Activated CD4-positive, alpha-beta T cell treated with anti-CD3 and anti-CD28 coated beads, Interleukin-2, amount 10 ng/mL, durations not matched to agents 7 days and 5 days (primary cell): Measurements from ENCODE around the gene RGS4. TPM values are rescaled to one million over a fixed set of nuclear protein-coding genes. Genes with fewer than 3 reads are reported as not detected.
"Not testable (repeated sequence)": the region's sequence is repeated elsewhere in the genome, so short reads cannot be mapped to it uniquely, and the experiment has no call there.

Experiments used
- CTCF ChIA-PET: fragments of 350-600 bp; sonication (Branson Sonifier 250); formaldehyde crosslinking; loops from one replicate; lab custom pipeline; 2021; ENCODE audit warnings: antibody characterized with exemption; lab: Charles Lee
- POLR2A ChIA-PET: fragments of 350-600 bp; sonication (Branson Sonifier 250); formaldehyde crosslinking; loops from one replicate; lab custom pipeline; 2021; ENCODE audit warnings: antibody characterized with exemption; lab: Charles Lee
- DNase-seq: peaks from one replicate; pipeline ENCODE4 v3.0.0-alpha.2; 2020
- H3K27ac Mint-ChIP-seq: one replicate; pipeline ENCODE4 v1.8.0; 2021; ENCODE audit warnings: mild to moderate bottlenecking, moderate library complexity, mixed read lengths
- H3K27me3 Mint-ChIP-seq: one replicate; pipeline ENCODE4 v1.8.0; 2021; ENCODE audit warnings: mixed read lengths
- H3K36me3 Mint-ChIP-seq: one replicate; pipeline ENCODE4 v1.8.0; 2021; ENCODE audit warnings: low read depth, mixed read lengths
- H3K4me1 Mint-ChIP-seq: one replicate; pipeline ENCODE4 v1.8.0; 2021; ENCODE audit warnings: mixed read lengths
- H3K4me3 Mint-ChIP-seq: one replicate; pipeline ENCODE4 v1.8.0; 2021; ENCODE audit warnings: mild to moderate bottlenecking, moderate library complexity, mixed read lengths
- H3K9me3 Mint-ChIP-seq: one replicate; pipeline ENCODE4 v1.8.0; 2021; ENCODE audit warnings: mixed read lengths
- total RNA-seq, 2 experiments: library from RNA; stranded (reverse); gene quantifications; one replicate each; pipeline ENCODE4 v1.2.3, GENCODE V29; 2021

RGS4 gene
- total RNA-seq, 2 experiments from 2014 or later: not detected

DNA sequence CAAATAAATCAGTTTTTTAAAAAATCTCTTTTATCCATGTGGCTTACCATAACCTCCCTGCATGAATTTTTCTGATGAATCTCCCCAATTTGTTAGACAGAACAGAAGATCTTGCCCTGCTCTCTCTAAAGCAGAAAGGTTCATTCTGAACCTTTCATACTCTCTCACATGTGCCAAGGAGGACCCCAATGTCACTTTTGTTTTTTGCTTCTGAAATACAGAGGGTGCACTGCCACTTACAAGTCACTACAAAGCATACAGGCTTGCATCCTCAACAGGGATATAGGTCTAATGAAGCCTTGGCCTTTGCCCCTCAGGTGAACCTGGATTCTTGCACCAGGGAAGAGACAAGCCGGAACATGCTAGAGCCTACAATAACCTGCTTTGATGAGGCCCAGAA, 4.8 kb downstream of the RGS4 start:
- Mint-ChIP-seq H3K27ac (no peak overlapping the region), H3K4me1 (no peaks in the 10 kb centered on the region), H3K27me3 (peaks cover 29% of the 10 kb centered on the region), H3K9me3 (no peaks in the 10 kb centered on the region), H3K4me3 (no peak overlapping the region), H3K36me3 (no peaks in the 10 kb centered on the region)
- CTCF ChIA-PET: interaction anchor here (1.0 kb wide), 1 partner anchor 237 kb away, joined by 3 read pairs; no protein-coding TSS in a partner anchor
- POLR2A ChIA-PET: no interaction called here
- no peak for DNase-seq

DNA sequence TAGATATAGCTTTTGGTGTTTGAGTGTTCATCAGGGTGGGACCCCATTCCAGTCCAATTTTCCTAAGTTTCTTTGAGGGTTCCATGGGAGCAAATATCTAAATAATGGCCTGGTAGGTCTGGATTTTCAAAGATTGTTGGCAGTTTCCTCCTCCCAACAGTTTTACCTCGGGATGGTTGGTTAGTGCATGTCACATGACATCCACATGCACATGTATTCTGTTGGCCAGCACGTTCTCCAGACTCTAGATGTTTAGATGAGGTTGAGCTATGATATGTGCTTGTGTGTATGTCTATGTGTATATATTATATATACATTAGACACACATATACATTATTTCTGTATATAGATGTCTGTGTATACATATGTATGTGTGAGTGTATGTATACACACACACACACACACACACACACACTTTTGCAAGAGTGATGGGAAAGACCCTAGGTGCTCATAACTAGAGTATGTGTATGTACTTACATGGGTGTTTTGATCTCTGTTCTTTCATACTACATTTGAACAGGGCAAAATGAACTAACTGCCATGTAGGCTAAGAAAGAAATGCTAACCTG, 5.6 kb downstream of the RGS4 start:
- no peaks in the 10 kb centered on the region for H3K9me3 Mint-ChIP-seq
- H3K36me3 Mint-ChIP-seq: no peaks in the 10 kb centered on the region
- ChIA-PET CTCF (no interaction called here), POLR2A (no interaction called here)
- H3K27me3 Mint-ChIP-seq: peaks cover 21% of the 10 kb centered on the region
- no peak overlapping the region for H3K4me3 Mint-ChIP-seq
- DNase-seq: no peak
- no peak overlapping the region for H3K27ac Mint-ChIP-seq
- H3K4me1 Mint-ChIP-seq: no peaks in the 10 kb centered on the region

DNA sequence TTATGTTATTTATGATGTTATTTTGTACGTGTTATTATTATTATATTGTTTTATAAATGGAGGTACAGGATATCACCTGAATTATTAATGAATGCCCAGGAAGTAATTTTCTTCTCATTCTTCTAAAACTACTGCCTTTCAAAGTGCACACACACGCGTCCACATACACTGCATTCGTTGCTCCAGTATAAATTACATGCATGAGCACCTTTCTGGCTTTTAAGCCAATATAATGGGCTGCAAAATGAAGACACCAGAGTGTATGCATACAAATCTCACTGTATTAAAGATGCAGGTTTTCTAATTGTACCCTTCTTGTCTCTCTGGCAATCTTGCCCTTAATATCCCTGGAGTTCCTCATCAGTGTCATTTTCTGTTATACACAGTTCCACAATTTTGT, 6.9 kb downstream of the RGS4 start:
- no peaks in the 10 kb centered on the region for H3K9me3 Mint-ChIP-seq
- no peak overlapping the region for H3K27ac Mint-ChIP-seq
- H3K4me1 Mint-ChIP-seq: no peaks in the 10 kb centered on the region
- DNase-seq: no peak
- POLR2A ChIA-PET: no interaction called here
- CTCF ChIA-PET: no interaction called here
- H3K4me3 Mint-ChIP-seq: no peak overlapping the region
- peaks cover 12% of the 10 kb centered on the region for H3K27me3 Mint-ChIP-seq
- no peaks in the 10 kb centered on the region for H3K36me3 Mint-ChIP-seq

DNA sequence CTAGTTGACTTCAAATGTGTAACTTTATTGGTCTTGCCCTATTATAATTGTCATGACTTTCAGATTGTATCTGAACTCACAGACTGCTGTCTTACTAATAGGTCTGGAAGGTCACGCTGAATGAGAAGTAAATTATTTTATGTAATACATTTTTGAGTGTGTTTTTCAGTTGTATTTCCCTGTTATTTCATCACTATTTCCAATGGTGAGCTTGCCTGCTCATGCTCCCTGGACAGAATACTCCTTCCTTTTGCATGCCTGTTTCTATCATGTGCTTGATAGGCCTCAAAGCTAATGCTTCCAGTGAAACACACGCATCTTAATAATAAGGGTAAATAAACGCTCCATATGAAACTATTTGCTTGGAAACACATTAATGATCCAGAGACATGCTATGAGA, 7.3 kb downstream of the RGS4 start:
- Mint-ChIP-seq H3K4me3 (no peak overlapping the region), H3K36me3 (no peaks in the 10 kb centered on the region), H3K27me3 (peaks cover 11% of the 10 kb centered on the region), H3K4me1 (no peaks in the 10 kb centered on the region), H3K27ac (no peak overlapping the region), H3K9me3 (no peaks in the 10 kb centered on the region)
- CTCF ChIA-PET: no interaction called here
- POLR2A ChIA-PET: no interaction called here
- no peak for DNase-seq

DNA sequence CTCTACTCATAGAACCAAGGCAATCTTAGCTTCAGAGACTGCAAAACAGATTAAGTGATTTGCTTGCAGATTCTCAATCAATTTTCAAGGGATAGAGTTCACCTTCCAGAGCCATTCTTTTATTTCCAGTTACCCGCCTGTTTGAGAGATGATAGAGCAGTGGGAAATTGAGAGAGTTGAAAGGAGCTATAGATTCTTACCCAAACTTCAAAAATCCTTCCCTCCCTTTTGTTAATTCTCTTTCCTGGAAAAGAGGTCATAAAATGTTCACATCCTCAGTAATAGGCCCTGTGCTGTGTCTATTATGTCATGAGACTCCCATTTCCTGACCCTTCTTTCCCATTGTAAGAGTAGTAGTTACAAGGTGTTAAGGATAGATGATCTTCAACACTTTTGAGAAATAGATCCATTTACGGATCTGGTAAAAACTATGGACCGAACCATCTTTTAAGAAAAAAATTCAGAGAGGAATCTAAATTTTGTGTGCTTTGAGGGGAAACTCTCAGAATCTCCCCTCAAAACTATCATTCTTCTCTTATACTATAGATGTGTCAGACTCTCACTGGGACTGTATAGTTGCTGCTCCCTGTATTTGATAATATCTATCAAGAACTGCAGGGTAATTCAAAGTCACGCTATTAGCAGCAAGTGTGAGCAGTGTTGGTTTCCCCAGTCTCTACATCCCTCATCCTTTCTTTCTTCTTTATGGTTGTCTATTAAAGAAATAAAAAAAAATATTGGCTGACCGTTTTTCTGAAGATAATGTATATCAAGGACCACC, 8.0 kb downstream of the RGS4 start:
- H3K36me3 Mint-ChIP-seq: no peaks in the 10 kb centered on the region
- H3K4me3 Mint-ChIP-seq: no peak overlapping the region
- DNase-seq: no peak
- CTCF ChIA-PET: no interaction called here
- no peak overlapping the region for H3K27ac Mint-ChIP-seq
- H3K27me3 Mint-ChIP-seq: peaks cover 9% of the 10 kb centered on the region
- no peaks in the 10 kb centered on the region for H3K4me1 Mint-ChIP-seq
- POLR2A ChIA-PET: no interaction called here
- H3K9me3 Mint-ChIP-seq: no peaks in the 10 kb centered on the region

DNA sequence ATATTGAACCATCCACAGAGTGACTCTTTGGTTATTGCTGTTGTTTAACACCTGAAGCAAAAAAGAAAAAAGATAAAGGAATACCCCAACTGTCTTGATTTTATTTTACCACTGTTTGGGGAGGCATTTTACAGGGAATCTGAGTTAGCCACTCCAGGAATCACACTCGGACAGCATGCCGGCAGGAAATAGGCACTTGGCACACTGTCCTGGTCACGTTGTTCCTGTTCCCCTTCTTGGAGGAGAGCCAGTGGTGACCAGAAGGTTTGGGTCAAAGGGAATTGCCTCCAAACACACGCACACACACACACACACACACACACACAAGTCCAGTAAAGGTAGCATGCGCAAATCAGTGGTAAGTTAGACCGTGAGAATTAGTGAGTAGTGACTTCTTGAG, 13.8 kb downstream of the RGS4 start:
- ChIA-PET POLR2A (no interaction called here), CTCF (no interaction called here)
- no peaks in the 10 kb centered on the region for H3K4me1 Mint-ChIP-seq
- no peaks in the 10 kb centered on the region for H3K27me3 Mint-ChIP-seq
- no peaks in the 10 kb centered on the region for H3K36me3 Mint-ChIP-seq
- H3K4me3 Mint-ChIP-seq: no peak overlapping the region
- no peaks in the 10 kb centered on the region for H3K9me3 Mint-ChIP-seq
- no peak overlapping the region for H3K27ac Mint-ChIP-seq
- no peak for DNase-seq

DNA sequence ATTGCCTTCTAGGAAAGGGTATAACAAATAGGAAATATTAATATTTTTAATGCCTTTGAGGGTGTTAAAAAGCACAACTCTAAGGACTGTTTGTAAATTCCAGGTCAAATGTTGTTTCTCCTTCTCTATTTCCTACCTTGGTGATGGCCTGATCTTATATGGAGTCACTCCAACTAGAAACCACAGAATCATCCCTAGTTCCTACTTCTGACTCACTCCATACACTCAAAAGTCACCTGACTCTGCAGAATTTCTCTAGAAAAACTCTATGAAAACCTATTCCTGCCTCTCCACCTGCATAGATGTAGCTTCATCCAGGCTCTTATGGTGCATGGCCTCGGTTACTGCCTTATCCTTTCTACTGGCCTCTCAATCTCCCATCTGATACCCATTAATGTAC, 14.5 kb downstream of the RGS4 start:
- no peaks in the 10 kb centered on the region for H3K4me1 Mint-ChIP-seq
- CTCF ChIA-PET: no interaction called here
- no peak overlapping the region for H3K4me3 Mint-ChIP-seq
- no peak overlapping the region for H3K27ac Mint-ChIP-seq
- POLR2A ChIA-PET: no interaction called here
- H3K27me3 Mint-ChIP-seq: no peaks in the 10 kb centered on the region
- no peaks in the 10 kb centered on the region for H3K9me3 Mint-ChIP-seq
- no peaks in the 10 kb centered on the region for H3K36me3 Mint-ChIP-seq
- DNase-seq: no peak

DNA sequence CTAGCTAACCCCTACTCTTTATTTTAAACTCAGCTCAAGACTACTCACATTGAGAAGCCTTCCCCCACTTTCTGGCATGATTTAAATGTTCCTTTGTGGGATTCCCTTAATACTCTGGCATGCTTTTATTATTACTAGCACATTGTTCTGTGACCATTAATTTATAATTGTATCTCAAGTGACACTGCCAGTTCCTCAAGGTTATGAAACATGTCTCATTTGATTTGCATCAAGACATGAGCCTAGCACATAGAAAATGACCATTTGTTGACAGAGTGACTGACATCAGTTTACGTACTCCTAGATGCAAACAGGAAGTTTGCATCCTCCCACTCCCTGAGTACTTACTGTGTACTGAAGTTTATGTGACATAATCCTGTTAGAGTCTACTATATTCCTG, 15.2 kb downstream of the RGS4 start:
- Mint-ChIP-seq H3K4me1 (no peaks in the 10 kb centered on the region), H3K27ac (no peak overlapping the region)

DNA sequence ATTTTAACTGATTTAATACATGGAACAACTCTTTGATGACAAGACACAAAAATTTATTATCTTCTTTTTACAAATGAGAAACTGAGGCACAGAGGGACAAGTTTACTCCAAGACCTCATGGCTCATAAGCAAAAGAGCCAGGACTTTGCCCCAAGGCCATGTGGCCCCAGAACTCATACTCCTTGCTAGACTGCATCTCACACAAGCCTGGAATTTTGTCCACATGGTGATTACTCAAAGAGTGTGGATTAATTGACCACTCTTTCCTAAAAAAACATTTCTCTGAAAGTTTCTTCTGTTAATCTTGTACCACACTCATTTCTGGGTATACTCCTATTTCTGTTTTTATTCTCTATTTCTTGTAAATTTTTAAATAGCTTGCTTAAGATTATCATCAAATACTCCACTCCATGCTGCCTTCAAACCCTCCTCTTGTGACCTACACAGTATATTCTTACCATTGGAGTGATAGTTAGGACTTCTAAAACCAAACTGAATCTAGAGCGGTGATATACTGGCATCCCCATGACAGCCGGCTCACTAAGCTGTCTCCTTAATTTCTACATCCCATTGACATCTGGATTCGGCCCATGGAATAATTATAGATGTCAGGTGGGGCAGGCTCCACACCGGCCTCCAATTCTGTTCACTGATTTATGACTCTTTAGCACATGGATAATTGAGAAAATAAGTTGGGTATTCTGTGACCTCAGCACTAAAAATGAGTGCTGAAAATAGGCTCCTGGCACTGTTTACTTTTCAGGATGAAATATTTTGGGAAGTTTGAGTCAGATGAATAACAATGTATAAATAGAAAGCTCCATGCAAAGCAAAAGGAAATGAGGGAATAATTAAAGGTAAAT, 16.1 kb downstream of the RGS4 start:
- no peaks in the 10 kb centered on the region for H3K9me3 Mint-ChIP-seq
- no peaks in the 10 kb centered on the region for H3K36me3 Mint-ChIP-seq
- ChIA-PET CTCF (no interaction called here), POLR2A (no interaction called here)
- no peaks in the 10 kb centered on the region for H3K27me3 Mint-ChIP-seq
- no peak for DNase-seq
- H3K27ac Mint-ChIP-seq: no peak overlapping the region
- no peaks in the 10 kb centered on the region for H3K4me1 Mint-ChIP-seq
- no peak overlapping the region for H3K4me3 Mint-ChIP-seq

More for the DNA sequence above, 15.2 kb downstream of the RGS4 start:
- H3K9me3 Mint-ChIP-seq: no peaks in the 10 kb centered on the region
- CTCF ChIA-PET: no interaction called here
- H3K36me3 Mint-ChIP-seq: no peaks in the 10 kb centered on the region
- no peak overlapping the region for H3K4me3 Mint-ChIP-seq
- H3K27me3 Mint-ChIP-seq: no peaks in the 10 kb centered on the region
- POLR2A ChIA-PET: no interaction called here
- DNase-seq: no peak

DNA sequence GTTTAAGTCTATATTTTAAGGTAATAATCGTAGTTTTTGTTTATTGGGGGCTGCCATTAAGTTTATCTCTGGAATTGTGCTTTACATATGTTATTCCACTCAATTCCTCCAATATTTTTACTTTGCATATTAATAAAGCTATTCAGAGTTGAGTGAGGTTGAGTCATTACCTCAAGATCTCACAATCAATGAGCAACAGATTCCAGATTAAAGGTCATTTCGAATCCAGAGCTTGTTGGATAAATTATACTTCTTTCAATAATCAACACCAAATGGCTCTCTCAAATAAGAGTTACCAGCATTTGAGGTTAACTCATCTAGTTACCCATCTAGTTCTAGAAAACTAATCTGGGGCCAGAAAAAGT, 16.7 kb downstream of the RGS4 start:
- Mint-ChIP-seq H3K4me3 (no peak overlapping the region), H3K4me1 (no peaks in the 10 kb centered on the region), H3K27me3 (no peaks in the 10 kb centered on the region), H3K36me3 (no peaks in the 10 kb centered on the region), H3K27ac (no peak overlapping the region), H3K9me3 (no peaks in the 10 kb centered on the region)
- no peak for DNase-seq
- ChIA-PET CTCF (interaction anchor here (1.0 kb wide), 1 partner anchor 17 kb away, joined by 3 read pairs; the partner anchor contains the start of gene RGS4), POLR2A (no interaction called here)

DNA sequence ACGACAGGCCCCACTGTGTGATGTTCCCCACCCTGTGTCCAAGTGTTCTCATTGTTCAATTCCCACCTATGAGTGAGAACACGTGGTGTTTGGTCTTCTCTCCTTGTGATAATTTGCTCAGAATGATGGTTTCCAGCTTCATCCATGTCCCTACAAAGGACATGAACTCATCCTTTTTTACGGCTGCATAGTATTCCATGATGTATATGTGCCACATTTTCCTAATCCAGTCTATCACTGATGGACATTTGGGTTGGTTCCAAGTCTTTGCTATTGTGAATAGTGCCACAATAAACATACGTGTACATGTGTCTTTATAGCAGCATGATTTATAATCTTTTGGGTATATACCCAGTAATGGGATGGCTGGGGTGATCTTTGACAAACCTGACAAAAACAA, 20.0 kb downstream of the RGS4 start:
- DNase-seq, H3K27me3 Mint-ChIP-seq, H3K36me3 Mint-ChIP-seq, H3K27ac Mint-ChIP-seq, H3K4me3 Mint-ChIP-seq, CTCF ChIA-PET, H3K9me3 Mint-ChIP-seq, POLR2A ChIA-PET, H3K4me1 Mint-ChIP-seq: not testable (repeated sequence)

DNA sequence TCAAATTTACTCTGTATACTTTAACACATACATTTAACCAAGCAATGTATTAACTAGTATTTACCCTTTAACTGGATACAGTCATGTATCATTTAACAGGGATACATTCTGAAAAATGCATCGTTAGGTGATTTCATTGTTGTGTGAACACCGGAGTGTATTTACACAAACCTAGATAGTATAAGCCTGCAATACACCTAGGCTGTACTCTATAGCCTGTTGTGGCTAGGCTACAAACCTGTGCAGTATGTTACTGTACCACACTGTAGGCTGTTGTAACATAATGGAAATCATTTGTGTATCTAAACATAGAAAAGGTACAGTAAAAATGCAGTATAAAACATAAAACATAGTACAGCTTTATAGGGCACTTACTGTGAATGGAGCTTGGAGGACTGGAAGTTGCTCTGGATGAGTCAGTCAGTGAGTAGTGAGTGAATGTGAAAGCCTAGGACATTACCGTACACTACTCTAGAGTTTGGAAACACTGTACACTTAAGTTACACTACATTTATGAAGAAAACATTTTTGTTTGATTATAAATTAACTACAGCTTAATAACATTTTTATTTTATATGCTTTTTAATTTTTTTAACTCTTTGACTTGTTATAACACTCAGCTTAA, 21.3 kb downstream of the RGS4 start:
- H3K4me3 Mint-ChIP-seq: no peak overlapping the region
- no peak overlapping the region for H3K27ac Mint-ChIP-seq
- no peaks in the 10 kb centered on the region for H3K27me3 Mint-ChIP-seq
- ChIA-PET CTCF (no interaction called here), POLR2A (no interaction called here)
- DNase-seq: no peak
- H3K4me1 Mint-ChIP-seq: no peaks in the 10 kb centered on the region
- H3K36me3 Mint-ChIP-seq: no peaks in the 10 kb centered on the region
- H3K9me3 Mint-ChIP-seq: no peaks in the 10 kb centered on the region

DNA sequence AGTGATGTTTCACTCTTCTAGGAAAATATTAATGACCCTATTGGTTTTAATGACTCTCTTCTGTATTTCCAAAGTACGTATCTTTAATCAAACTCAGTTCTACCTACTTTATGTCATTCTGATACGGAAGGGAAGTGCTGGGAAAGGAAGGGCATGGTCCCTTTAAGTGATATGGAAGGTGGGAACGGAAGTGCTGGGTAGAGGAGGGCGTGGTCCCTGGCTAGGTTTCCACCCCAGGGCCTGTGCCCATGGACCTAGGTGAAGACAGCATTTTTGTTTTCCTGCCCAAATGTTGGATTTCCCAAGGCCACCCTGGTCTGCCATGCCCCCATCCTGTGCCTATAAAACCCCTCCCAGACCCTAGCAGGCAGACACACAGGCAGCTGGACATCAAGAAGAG, 24.0 kb downstream of the RGS4 start:
- CTCF ChIA-PET: no interaction called here

More for the DNA sequence above, 24.0 kb downstream of the RGS4 start:
- H3K27ac Mint-ChIP-seq: no peak overlapping the region
- no peaks in the 10 kb centered on the region for H3K36me3 Mint-ChIP-seq
- H3K4me3 Mint-ChIP-seq: no peak overlapping the region
- POLR2A ChIA-PET: no interaction called here
- no peaks in the 10 kb centered on the region for H3K27me3 Mint-ChIP-seq
- DNase-seq: no peak
- H3K9me3 Mint-ChIP-seq: no peaks in the 10 kb centered on the region
- no peaks in the 10 kb centered on the region for H3K4me1 Mint-ChIP-seq
